Thyroid gland (tissue), 4 donors: ENCODE measurements around the gene HHATL. TPM values are rescaled to one million over a fixed set of nuclear protein-coding genes. Genes with fewer than 3 reads are reported as not detected.

Experiments
- DNase-seq, 2 donors: peaks; one replicate each; pipeline ENCODE4 v3.0.0-alpha.2; 2019
- H3K27ac ChIP-seq, 3 donors: fragments of 200-600 bp; sonication (generic); 1 replicate in 2 of 3; 2 replicates in 1 of 3; pipeline ENCODE4 v1.5.1; 2016 to 2019; ENCODE audit warnings: mild to moderate bottlenecking in 1 of 3, moderate library complexity in 1 of 3
- H3K27me3 ChIP-seq: fragments of 200-600 bp; sonication (generic); one replicate; pipeline ENCODE4 v1.5.1; 2019
- H3K36me3 ChIP-seq, 2 donors: fragments of 200-600 bp; sonication (generic); one replicate each; pipeline ENCODE4 v1.5.1; 2016 to 2019
- H3K4me1 ChIP-seq, 2 donors: fragments of 200-600 bp; sonication (generic); one replicate each; pipeline ENCODE4 v1.5.1; 2017 to 2019
- H3K4me3 ChIP-seq, 3 donors: fragments of 200-600 bp; sonication (generic); replicated peaks in 1 of 3; 1 replicate in 2 of 3; 2 replicates in 1 of 3; pipeline ENCODE4 v1.5.1; 2016; ENCODE audit warnings: mild to moderate bottlenecking in 1 of 3
- H3K9me3 ChIP-seq: fragments of 200-600 bp; sonication (generic); one replicate; pipeline ENCODE4 v1.5.1; 2017
- CTCF ChIP-seq, 6 experiments: fragments of 200-600 bp in 3 of 6; fragments of 450-650 bp in 3 of 6; sonication (generic) in 3 of 6; IDR thresholded peaks; one replicate each; pipeline ENCODE4 v1.5.1; 2016 to 2019; ENCODE audit warnings: antibody characterized with exemption in 6 of 6, mild to moderate bottlenecking in 2 of 6, inconsistent platforms in 1 of 6, moderate library complexity in 1 of 6
- POLR2A ChIP-seq, 2 donors: fragments of 450-650 bp; IDR thresholded peaks; one replicate each; pipeline ENCODE4 v1.6.1; 2017; ENCODE audit warnings: antibody characterized with exemption in 2 of 2, mild to moderate bottlenecking in 2 of 2, moderate library complexity in 1 of 2
- WGBS, 2 donors: methylation state at CpG; one replicate each; pipeline ENCODE4 v1.1.5; 2017; 5-methylcytosine and 5-hydroxymethylcytosine counted together
- intact Hi-C: fragments of 100-400 bp; cut with DNase I; formaldehyde crosslinking; loops from one replicate; pipeline ENCODE4 v1.15.1; 2023
- total RNA-seq, 4 donors: library from RNA; depleted of rRNA; stranded (reverse); fragments of >200 nt; gene quantifications; one replicate each; pipeline ENCODE4 v1.2.3, GENCODE V29; 2016

Gene HHATL
- total RNA-seq, 4 donors from 2014 or later = 15.7 to 64.1 (median 32.4) TPM

GRCh38 chr3:42694366-42694765 is 8.2 kb downstream of the HHATL start:
- Histone ChIP-seq H3K27ac (no peak overlapping the region), H3K27me3 (no peaks in the 10 kb centered on the region), H3K4me3 (no peak overlapping the region), H3K4me1 (no peaks in the 10 kb centered on the region), H3K9me3 (no peaks in the 10 kb centered on the region), H3K36me3 (no peaks in the 10 kb centered on the region)
- no peak for DNase-seq
- intact Hi-C loops = no loop called here
- TF ChIP-seq CTCF (IDR thresholded peaks at IDR 0.05) (no peak), POLR2A (IDR thresholded peaks at IDR 0.05) (no peak)

GRCh38 chr3:42693530-42693930 is 9.1 kb downstream of the HHATL start:
- intact Hi-C loops = no loop called here
- no peaks in the 10 kb centered on the region for H3K27me3 ChIP-seq
- H3K27ac ChIP-seq = no peak overlapping the region
- H3K36me3 ChIP-seq = no peaks in the 10 kb centered on the region
- no peaks in the 10 kb centered on the region for H3K4me1 ChIP-seq
- 79 to 96% methylated on average over 4 of the region's 4 CpGs for WGBS, 2 donors
- TF ChIP-seq CTCF (IDR thresholded peaks at IDR 0.05) (no peak), POLR2A (IDR thresholded peaks at IDR 0.05) (no peak)
- no peaks in the 10 kb centered on the region for H3K9me3 ChIP-seq
- no peak for DNase-seq
- no peak overlapping the region for H3K4me3 ChIP-seq

- WGBS, 2 donors = 90% methylated on average over 17 of the region's 17 CpGs
- no peaks in the 10 kb centered on the region for H3K36me3 ChIP-seq
- intact Hi-C loops = no loop called here
- H3K4me3 ChIP-seq = no peak overlapping the region
- DNase-seq = no peak
- TF ChIP-seq CTCF (IDR thresholded peaks at IDR 0.05) (no peak), POLR2A (IDR thresholded peaks at IDR 0.05) (no peak)
- no peaks in the 10 kb centered on the region for H3K9me3 ChIP-seq
- H3K27me3 ChIP-seq = no peaks in the 10 kb centered on the region
- no peak overlapping the region for H3K27ac ChIP-seq
- no peaks in the 10 kb centered on the region for H3K4me1 ChIP-seq
Observed at GRCh38 chr3:42692667-42693529, 9.7 kb downstream of the HHATL start.

GRCh38 chr3:42691816-42692666 is 10.6 kb downstream of the HHATL start:
- H3K27me3 ChIP-seq = no peaks in the 10 kb centered on the region
- intact Hi-C loops = no loop called here
- H3K36me3 ChIP-seq = no peaks in the 10 kb centered on the region
- TF ChIP-seq POLR2A (IDR thresholded peaks at IDR 0.05) = no peak
- no peak for TF ChIP-seq CTCF (IDR thresholded peaks at IDR 0.05)
- 74 to 83% methylated on average over 3 to 13 of the region's 13 CpGs for WGBS, 2 donors
- no peaks in the 10 kb centered on the region for H3K9me3 ChIP-seq
- no peak for DNase-seq
- no peak overlapping the region for H3K4me3 ChIP-seq
- H3K4me1 ChIP-seq = no peaks in the 10 kb centered on the region
- H3K27ac ChIP-seq = no peak overlapping the region
